T-helper 1 cell treated with Interleukin-12 subunit alpha and Interleukin-12 subunit beta and Interleukin-4 antibody, amounts not matched to agents 30 ng/mL and 1 ng/mL, for 36 hours (primary cell): ENCODE results near the gene CAPN9. TPM values are rescaled to one million over a fixed set of nuclear protein-coding genes. Genes with fewer than 3 reads are reported as not detected.
"Not testable (repeated sequence)": the region's sequence is repeated elsewhere in the genome, so short reads cannot be mapped to it uniquely, and the experiment has no call there.

Source experiments
- intact Hi-C: fragments of 100-400 bp; cut with micrococcal nuclease; formaldehyde crosslinking; loops from one replicate; pipeline ENCODE4 v1.15.1; 2024
- total RNA-seq: library from RNA; stranded (reverse); gene quantifications from 2 replicates; pipeline ENCODE4 v1.2.3, GENCODE V29; 2022

The CAPN9 gene
- total RNA-seq, 1 donor from 2014 or later: not detected

DNA sequence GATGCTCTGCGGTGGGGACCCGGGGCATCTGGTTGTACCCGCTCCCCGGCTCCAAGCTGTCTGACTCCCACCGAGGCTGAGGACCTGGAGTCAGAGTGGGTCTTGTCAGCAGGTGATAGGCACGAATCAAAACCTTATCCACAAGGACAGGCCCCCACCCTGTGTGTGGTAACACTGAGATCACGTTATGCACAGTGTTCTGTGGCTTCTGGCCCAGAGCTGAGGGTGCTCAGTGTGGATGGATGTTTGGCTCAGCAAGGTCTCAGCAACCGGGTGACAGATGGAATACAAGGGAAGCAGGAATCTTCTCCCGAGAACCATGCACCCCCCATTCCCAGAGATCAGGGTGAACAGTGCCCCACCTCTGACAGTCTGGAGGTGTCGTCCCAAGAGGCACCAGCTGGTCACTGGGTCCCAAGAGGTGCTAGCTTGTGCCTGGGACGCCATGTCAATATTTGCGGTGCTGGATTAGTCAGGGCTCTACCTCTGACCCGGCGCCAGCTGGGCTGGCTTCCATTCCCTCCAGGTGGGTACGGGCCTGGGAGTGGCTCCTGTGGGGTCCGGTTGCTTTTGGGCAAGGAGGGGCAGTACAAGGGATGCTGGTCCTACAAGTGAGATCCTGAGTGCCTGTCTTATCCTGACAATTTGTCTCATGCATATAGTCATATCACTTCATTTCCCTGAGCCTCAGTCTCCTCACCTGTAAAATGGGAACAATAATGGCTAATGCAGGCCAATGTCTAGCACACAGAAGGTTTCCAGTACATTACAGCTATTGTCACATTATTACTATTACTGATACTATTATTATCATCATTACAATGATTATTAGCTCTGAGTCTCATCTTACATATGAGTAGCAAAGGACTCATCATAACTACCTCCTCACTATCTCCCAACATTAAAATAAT is 957 bp downstream of the CAPN9 start:
- intact Hi-C loops: no loop called here

DNA sequence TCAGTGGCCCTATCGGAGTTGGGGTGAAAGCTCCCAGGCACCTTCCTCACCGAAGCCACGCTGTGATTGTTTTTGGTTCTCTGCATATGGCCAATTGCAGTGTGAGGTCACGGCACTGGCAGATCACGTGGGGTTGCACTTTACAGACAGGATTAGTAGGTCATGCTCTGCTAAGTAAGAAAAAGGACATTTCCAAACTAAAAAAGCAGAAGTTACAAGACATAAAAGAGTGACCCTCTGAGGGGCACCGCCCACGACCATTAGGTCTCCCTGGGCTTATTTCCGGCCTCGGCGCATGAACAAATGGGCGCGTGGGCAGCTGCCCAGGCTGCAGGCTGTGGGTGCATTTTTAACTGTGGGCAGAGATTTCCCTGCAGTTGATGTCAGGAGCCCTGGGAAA is 2.0 kb downstream of the CAPN9 start:
- intact Hi-C loops: no loop called here

- intact Hi-C loops: loop anchor here (5.0 kb wide), 1 partner anchor 228 kb away; the partner anchor contains the start of genes ARV1 and TTC13
Observed at GRCh38 chr1:230749635-230750034, 2.4 kb downstream of the CAPN9 start.

- intact Hi-C loops: loop anchor here (5.0 kb wide), 1 partner anchor 227 kb away; the partner anchor contains the start of genes ARV1 and TTC13
Observed at GRCh38 chr1:230750576-230750975, 3.4 kb downstream of the CAPN9 start.

- intact Hi-C loops: loop anchor here (5.0 kb wide), 1 partner anchor 226 kb away; the partner anchor contains the start of genes ARV1 and TTC13
Observed at GRCh38 chr1:230750986-230751625, 3.9 kb downstream of the CAPN9 start.

DNA sequence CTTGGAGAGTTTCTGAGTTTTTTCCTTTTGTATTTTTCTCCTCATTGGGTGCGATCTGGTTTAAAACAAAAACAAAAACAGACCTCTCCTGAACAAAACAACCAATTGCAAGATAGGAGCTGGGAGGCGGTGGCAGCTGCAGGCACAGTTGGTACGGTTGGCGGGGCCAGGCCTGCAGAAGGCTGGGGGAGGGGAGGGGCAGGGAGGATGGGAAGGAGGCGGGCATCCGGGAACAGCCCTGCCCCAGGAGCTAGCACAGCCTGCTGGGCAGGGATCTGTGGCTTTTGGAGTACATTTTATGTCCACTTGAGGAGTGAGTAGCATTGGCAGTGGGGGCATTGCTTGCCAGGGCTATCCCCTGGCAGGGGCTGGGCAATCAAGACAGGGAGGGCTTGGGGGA is 5.2 kb downstream of the CAPN9 start:
- intact Hi-C loops: loop anchor here (5.0 kb wide), 1 partner anchor 225 kb away; the partner anchor contains the start of genes ARV1 and TTC13

GRCh38 chr1:230753191-230753585 is 6.0 kb downstream of the CAPN9 start:
- intact Hi-C loops: loop anchor here (1.0 to 5.0 kb wide), 2 partner anchors 111 to 224 kb away; partner anchors contain the start of genes ARV1, COG2 and TTC13

GRCh38 chr1:230753586-230754251 is 6.5 kb downstream of the CAPN9 start:
- intact Hi-C loops: loop anchor here (1.0 to 5.0 kb wide), 3 partner anchors 111 to 224 kb away; partner anchors contain the start of genes ARV1, C1orf198, COG2 and TTC13

GRCh38 chr1:230754796-230755195 is 7.6 kb downstream of the CAPN9 start:
- intact Hi-C loops: loop anchor here (2.0 to 5.0 kb wide), 2 partner anchors 114 to 223 kb away; partner anchors contain the start of genes ARV1, C1orf198 and TTC13

DNA sequence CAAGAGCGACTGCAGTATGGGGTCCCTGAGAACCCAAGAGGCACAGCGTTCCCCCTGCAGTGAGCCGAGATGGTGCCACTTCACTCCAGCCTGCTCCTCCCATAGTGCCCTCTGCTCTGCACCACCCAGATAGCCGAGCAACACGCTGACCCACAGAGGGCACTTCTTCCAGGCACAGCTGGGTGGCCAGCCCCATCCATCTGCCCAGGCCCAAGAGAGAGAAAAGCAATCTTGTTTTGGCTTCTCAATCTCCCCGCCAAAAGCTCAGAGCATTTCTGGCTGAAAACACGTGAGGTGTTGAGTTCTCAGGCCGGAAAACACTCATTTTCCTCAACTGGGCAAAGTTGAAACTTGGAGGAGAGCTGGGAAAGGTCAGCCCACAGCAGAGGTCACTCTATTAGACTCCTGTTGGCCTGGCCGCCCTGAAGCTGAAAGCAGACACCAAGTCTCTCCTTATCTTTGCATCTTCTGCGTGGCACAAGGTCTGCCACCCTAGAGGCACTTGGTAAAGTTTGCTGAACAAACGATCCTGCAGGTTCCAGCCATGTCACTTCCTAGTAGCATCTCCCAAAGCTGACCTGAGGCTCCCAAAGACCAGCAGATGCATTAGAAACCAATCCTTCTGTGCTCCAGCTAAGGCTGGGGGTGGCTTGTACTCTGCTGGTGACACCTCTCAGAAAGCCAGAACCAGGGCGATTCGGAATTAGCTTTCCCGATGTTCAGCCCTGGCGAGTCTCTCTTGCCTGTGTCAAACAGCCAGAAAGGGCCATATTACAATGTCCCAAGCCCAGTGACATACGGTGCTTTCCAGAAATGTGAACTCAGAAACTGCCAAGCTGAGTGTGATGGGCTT is 10.9 kb downstream of the CAPN9 start:
- intact Hi-C loops: no loop called here

DNA sequence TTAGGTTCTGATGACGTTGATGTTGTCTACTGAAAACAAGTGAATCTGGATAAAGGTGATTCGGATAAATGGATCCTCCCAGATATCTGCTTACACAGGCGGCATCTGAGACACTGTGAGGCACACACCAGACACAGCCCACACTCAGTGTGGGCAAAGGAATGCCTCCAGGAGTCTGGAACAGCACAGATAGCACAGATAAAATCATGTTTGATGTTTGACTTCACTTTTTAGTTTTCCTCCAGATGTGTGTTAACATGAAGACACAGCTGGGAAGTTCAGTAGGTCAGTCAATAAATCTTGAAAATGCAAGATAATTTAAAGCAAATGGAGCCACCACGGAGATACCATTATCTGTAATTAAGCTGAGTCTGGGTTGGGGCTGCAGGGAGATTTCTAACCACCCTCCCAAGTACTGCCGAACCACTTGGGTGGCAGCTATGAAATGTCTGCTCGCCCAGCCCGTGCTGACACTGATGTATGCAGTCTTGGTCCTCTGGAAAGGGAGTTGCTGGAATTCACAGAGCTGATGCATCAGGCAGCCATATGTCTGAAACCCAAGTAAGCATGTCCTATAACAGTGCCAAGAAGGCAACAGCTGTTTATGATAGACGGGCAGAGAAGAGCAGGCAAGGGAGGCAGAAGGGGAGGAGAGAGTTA is 11.7 kb downstream of the CAPN9 start:
- intact Hi-C loops: no loop called here

- intact Hi-C loops: no loop called here
Observed at GRCh38 chr1:230759369-230760065, 12.3 kb downstream of the CAPN9 start.

DNA sequence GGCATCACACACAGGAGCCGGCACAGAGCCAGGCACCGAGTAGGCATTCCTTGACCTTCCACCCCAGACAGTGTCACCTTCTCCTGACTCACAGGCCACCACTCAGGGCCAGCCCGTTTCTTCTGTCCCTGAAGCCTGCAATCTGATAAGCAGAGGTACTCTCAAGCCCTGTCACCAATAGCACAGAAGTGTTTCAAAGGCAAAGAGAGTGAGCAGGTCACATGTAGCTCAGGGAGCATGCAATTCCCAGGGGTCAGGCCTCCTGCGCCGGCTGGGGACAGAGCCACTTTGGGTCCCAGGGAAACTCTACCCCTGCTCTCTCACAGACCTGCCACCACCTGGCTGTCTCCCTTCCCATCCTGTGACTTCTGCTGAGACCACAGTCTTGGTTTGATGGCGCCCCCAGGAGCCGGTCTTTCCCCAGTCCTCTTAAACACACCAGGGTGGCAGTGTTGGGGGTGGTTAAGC is 13.2 kb downstream of the CAPN9 start:
- intact Hi-C loops: no loop called here

DNA sequence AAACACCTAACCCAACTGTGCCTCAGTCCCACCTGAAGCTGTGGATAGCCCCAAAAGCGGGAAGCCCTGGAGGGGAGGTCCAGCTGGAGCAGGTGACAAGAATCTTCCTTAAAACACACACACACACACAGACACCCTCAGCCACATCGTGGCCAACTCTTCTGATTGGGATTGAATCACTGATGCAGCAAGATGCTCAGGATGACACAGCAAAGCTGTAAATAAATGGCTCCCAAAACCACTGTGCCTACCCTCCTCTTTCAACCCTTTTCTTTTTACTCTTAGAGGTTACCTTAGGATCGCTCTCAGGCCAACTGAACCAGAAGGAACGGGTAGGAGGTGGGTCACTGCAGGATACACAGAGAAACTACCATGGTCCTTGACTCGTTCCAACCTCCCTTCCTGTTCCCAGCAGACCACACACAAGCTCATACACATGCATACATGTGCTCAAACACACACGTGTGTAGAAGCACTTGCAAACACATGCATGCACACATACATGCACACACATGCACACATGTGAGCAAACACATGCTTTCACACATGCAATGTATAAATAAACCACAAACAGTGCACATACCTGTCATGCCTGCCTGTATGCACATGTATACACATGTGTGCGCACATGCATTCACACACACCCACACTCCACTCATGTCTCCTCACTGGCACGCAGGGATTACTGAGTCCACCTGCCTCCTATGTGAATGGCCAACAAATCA is 14.4 kb downstream of the CAPN9 start:
- intact Hi-C loops: no loop called here

DNA sequence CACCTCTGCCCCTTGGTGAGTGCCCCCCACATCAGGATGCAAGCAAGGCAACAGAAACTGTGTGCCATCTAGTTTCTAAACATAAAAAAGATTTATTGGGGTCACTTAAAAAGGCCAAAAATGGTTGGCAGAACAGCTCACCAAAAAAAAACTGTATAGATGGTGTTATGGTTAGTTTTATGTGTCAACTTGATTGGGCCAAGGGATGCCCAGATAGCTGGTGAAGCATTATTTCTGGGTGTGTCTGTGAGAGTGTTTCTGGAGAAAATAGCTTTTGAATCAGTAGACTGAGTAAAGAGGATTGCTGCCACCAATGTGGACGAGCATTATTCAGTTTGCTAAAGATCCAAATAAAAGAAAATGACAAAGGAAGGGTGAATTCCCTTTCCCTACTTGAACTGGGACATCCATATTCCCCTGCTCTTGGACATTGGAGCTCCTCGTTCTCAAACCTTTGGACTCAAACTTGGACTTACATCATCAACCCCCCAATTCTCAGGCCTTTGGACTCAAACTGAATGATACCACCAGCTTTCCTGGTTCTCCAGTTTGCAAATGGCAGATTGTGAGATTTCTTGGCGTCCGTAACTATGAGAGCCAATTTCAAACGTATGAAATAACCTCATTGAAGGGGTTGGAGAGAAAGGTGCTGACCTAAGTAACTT is 16.9 kb downstream of the CAPN9 start:
- intact Hi-C loops: no loop called here

GRCh38 chr1:230766318-230766717 is 19.1 kb downstream of the CAPN9 start:
- intact Hi-C loops: no loop called here

DNA sequence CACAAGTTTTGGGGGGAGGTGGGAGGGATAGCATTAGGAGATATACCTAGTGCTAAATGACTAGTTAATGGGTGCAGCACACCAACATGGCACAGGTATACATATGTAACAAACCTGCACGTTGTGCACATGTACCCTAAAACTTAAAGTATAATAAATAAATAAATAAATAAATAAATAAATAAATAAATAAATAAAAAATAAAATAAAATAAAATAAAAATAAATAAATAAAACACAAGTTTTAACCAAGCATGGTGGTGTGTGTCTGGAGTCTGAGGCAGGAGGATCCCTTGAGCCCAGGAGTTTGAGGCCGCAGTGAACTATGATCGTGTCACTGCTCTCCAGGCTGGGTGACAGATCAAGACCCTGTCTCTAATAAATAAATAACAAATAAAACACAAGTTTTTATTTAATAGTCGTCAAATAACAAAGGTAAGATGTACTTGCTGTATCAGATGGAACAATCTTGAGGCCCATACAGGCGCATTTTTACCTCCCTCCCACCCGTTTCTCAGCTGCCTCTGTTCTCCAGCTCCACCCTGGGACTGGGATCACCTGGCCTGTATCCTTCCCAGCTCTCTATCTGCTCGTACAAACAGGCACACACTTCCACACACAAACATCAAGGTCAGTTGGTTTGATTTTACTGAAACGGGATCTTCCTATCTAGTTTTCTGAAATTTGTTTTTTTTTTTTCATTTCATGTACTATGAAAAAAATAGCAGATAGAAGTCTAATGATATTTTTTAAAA is 20.8 kb downstream of the CAPN9 start:
- intact Hi-C loops: not testable (repeated sequence)
